ENCODE measurements around the gene HSF2BP. TPM values are rescaled to one million over a fixed set of nuclear protein-coding genes. Genes with fewer than 3 reads are reported as not detected.
A peak's percentile ranks its signal among the peaks of the same experiment; 100 is the strongest.

HSF2BP gene
- total and polyA plus RNA-seq, 7 donors, result 0.16 to 0.83 (median 0.46) TPM

DNA sequence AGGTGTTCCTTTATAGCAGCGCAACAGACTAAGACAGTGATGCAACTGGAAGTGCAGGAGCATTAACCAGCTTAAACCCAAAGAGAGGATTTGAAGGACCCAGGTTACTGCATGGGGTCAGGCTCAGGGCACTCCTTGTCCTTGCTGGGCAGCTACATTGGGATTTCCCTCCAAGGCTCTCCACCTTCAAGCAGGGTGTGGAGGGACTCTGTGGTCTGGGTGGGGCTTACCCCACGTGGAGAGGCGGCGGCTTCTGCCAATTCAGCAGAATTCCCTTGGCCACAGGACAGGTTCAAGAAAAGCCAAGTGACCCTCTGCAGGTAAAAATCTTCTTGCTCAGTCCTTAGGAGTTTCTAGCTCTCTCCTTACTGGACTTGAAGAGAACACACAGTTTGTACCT is 6.6 kb upstream of the HSF2BP start:
- peaks cover 0 to 6% (median 3%) of the 10 kb centered on the region in 4 donors for H3K4me1 ChIP-seq
- H3K4me3 ChIP-seq, result no peak overlapping the region
- DNase-seq, result no peak
- peaks cover 0 to 47% (median 5%) of the 10 kb centered on the region in 4 donors for H3K36me3 ChIP-seq
- H3K27ac ChIP-seq, result no peak overlapping the region
- intact Hi-C loops (cut with DNase I), result no loop called here
- 81 to 90% methylated on average over 4 of the region's 4 CpGs for WGBS, 2 donors
- H3K9me3 ChIP-seq, result no peaks in the 10 kb centered on the region
- H3K27me3 ChIP-seq, result no peaks in the 10 kb centered on the region
- TF ChIP-seq POLR2AphosphoS5 (IDR thresholded peaks at IDR 0.05) (no peak), EP300 (IDR thresholded peaks at IDR 0.05) (no peak), POLR2A (IDR thresholded peaks at IDR 0.05) (no peak)
- TF ChIP-seq, protein P1, sequence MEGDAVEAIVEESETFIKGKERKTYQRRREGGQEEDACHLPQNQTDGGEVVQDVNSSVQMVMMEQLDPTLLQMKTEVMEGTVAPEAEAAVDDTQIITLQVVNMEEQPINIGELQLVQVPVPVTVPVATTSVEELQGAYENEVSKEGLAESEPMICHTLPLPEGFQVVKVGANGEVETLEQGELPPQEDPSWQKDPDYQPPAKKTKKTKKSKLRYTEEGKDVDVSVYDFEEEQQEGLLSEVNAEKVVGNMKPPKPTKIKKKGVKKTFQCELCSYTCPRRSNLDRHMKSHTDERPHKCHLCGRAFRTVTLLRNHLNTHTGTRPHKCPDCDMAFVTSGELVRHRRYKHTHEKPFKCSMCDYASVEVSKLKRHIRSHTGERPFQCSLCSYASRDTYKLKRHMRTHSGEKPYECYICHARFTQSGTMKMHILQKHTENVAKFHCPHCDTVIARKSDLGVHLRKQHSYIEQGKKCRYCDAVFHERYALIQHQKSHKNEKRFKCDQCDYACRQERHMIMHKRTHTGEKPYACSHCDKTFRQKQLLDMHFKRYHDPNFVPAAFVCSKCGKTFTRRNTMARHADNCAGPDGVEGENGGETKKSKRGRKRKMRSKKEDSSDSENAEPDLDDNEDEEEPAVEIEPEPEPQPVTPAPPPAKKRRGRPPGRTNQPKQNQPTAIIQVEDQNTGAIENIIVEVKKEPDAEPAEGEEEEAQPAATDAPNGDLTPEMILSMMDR (IDR thresholded peaks at IDR 0.05), result no peak

DNA sequence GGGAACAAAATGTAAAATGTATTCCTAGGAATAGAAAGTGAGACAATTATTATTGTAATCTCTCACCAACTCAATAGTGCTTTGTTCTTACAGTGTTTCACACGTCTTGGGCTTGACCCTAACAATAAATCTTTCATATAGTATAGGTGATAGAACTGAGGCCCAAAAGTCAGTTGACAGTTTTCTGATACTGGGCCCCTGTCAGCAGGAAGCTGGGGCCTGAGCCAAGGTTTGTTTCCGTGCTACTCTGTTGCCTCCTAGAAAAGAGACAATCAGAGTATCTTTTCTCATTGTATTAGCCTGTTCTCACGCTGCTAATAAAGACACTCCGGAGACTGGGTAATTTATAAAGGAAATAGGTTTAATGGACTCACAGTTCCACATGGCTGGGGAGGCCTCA is 5.1 kb upstream of the HSF2BP start:
- DNase-seq, result no peak
- intact Hi-C loops (cut with DNase I), result no loop called here
- Histone ChIP-seq H3K27me3 (no peaks in the 10 kb centered on the region), H3K4me1 (peaks cover 0 to 17% (median 11%) of the 10 kb centered on the region in 4 donors), H3K4me3 (no peak overlapping the region), H3K27ac (no peak overlapping the region), H3K36me3 (peaks cover 0 to 34% (median 1%) of the 10 kb centered on the region in 4 donors), H3K9me3 (no peaks in the 10 kb centered on the region)
- TF ChIP-seq POLR2AphosphoS5 (IDR thresholded peaks at IDR 0.05) (no peak), EP300 (IDR thresholded peaks at IDR 0.05) (no peak), POLR2A (IDR thresholded peaks at IDR 0.05) (no peak)
- TF ChIP-seq, protein P1 (IDR thresholded peaks at IDR 0.05), result no peak
- WGBS, 2 donors, result 54 to 59% methylated on average over 4 of the region's 4 CpGs

DNA sequence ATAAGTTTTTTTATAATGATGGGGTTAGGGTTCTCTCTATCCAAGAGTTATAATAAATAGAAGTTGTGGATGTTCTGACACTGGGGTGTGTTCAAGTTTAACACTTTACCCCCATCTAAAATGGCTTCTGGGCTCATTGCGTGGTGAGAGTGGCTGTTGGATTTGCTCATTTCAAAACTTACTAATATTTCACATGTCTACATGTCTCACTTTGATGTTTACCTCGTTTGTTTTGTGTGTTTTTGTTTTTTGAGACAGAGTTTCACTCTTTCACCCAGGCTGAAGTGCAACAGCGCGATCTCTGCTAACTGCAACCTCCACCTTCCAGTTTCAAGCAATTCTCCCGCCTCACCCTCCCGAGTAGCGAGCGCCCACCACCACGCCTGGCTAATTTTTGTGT is 3.7 kb upstream of the HSF2BP start:
- 86 to 88% methylated on average over 9 of the region's 9 CpGs for WGBS, 2 donors
- intact Hi-C loops (cut with DNase I), result no loop called here
- H3K36me3 ChIP-seq, result peaks cover 0 to 34% (median 1%) of the 10 kb centered on the region in 4 donors

DNA sequence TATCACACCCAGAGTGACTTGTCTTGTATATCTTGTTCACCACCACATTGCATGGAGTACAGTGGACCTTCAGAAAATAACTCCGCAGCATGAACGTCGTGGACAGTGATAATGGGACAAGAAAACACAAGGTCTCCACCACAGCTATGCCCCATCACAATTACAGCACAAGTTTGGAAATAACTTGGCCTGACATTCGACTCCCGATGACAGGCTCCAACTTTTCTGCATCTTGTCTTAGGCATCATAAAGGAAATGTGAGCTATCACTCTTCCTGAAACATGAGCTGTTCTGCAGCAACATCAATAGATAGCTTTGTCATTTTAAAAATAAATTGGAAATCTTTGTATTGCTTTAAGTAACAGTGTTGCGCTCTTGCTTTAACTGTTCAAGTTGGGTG is 3.0 kb upstream of the HSF2BP start:
- H3K36me3 ChIP-seq, result peaks cover 0 to 34% (median 1%) of the 10 kb centered on the region in 4 donors
- 75 to 82% methylated on average over 6 of the region's 6 CpGs for WGBS, 2 donors
- intact Hi-C loops (cut with DNase I), result no loop called here
- no peak for TF ChIP-seq POLR2A (IDR thresholded peaks at IDR 0.05)
- H3K9me3 ChIP-seq, result no peaks in the 10 kb centered on the region
- no peaks in the 10 kb centered on the region for H3K27me3 ChIP-seq
- H3K4me3 ChIP-seq, result no peak overlapping the region
- H3K27ac ChIP-seq, result no peak overlapping the region
- DNase-seq, result no peak
- peaks cover 0 to 23% (median 18%) of the 10 kb centered on the region in 4 donors for H3K4me1 ChIP-seq

More for the DNA sequence above, 3.7 kb upstream of the HSF2BP start:
- Histone ChIP-seq H3K4me3 (no peak overlapping the region), H3K27ac (no peak overlapping the region), H3K9me3 (no peaks in the 10 kb centered on the region), H3K4me1 (peaks cover 0 to 23% (median 18%) of the 10 kb centered on the region in 4 donors), H3K27me3 (no peaks in the 10 kb centered on the region)
- TF ChIP-seq, protein P1 (IDR thresholded peaks at IDR 0.05), result no peak
- TF ChIP-seq POLR2AphosphoS5 (IDR thresholded peaks at IDR 0.05), result no peak
- no peak for TF ChIP-seq POLR2A (IDR thresholded peaks at IDR 0.05)
- TF ChIP-seq EP300 (IDR thresholded peaks at IDR 0.05), result no peak
- no peak for DNase-seq

DNA sequence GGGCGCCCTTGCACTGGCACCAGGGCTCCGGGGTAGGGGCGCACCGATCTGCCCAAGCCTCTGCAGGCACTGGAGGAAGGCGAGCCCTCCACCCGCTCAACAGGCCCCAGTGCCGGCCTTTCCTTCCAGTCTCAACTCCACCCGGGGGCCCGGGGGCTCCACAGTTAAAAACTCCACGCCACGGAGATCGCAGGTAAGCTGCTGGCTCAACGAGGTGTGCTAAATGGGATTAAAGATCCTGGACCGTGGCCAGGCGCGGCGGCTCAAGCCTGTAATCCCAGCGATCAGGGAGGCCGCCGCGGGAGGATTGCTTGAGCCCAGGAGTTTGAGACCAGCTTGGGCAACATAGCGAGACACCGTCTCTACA is 536 bp downstream of the HSF2BP start:
- Histone ChIP-seq H3K36me3 (peaks cover 0 to 16% (median 1%) of the 10 kb centered on the region in 4 donors), H3K4me3 (peak overlapping the region; percentile 23 to 96 (median 84)), H3K4me1 (peaks cover 0 to 23% (median 18%) of the 10 kb centered on the region in 4 donors), H3K27ac (peak overlapping the region; percentile 88 to 96 (median 91)), H3K9me3 (no peaks in the 10 kb centered on the region), H3K27me3 (no peaks in the 10 kb centered on the region)
- TF ChIP-seq, protein P1 (IDR thresholded peaks at IDR 0.05), result no peak
- TF ChIP-seq POLR2AphosphoS5 (IDR thresholded peaks at IDR 0.05) (no peak), EP300 (IDR thresholded peaks at IDR 0.05) (no peak), POLR2A (IDR thresholded peaks at IDR 0.05) (no peak)
- DNase-seq, result no peak
- WGBS, 2 donors, result 89 to 92% methylated on average over 23 of the region's 23 CpGs
- intact Hi-C loops (cut with DNase I), result loop anchor here (2.0 kb wide), 2 partner anchors 58 to 70 kb away; no protein-coding TSS in a partner anchor
